Measurements from ENCODE around the gene SCTR. TPM values are rescaled to one million over a fixed set of nuclear protein-coding genes. Genes with fewer than 3 reads are reported as not detected.

Gene SCTR
- total RNA-seq, 2 donors from 2014 or later: not detected

- peaks cover 3% of the 10 kb centered on the region for H3K9me3 ChIP-seq
- H3K36me3 ChIP-seq: no peaks in the 10 kb centered on the region
- H3K27me3 ChIP-seq (replicated peaks; ENCODE audit: insufficient read depth): no peaks in the 10 kb centered on the region
- H3K4me1 ChIP-seq (ENCODE audit: control insufficient read depth in 1 of 2, low read depth in 2 of 2): peaks cover 3 to 17% of the 10 kb centered on the region in 2 donors
- no peak for ATAC-seq (ENCODE audit: insufficient number of reproducible peaks, low FRiP score, low read depth)
- no peak for DNase-seq (ENCODE audit: low spot score)
- H3K4me3 ChIP-seq: no peak overlapping the region
- no peak overlapping the region for H3K27ac ChIP-seq
- TF ChIP-seq CTCF (IDR thresholded peaks at IDR 0.05): no peak
Observed at GRCh38 chr2:119494163-119494790, 30.0 kb downstream of the SCTR start.

GRCh38 chr2:119491776-119492525 is 32.3 kb downstream of the SCTR start:
- no peak overlapping the region for H3K4me3 ChIP-seq
- no peak for TF ChIP-seq CTCF (IDR thresholded peaks at IDR 0.05)
- H3K27me3 ChIP-seq (replicated peaks; ENCODE audit: insufficient read depth): no peaks in the 10 kb centered on the region
- H3K9me3 ChIP-seq: no peaks in the 10 kb centered on the region
- H3K27ac ChIP-seq: peak overlapping the region in 1 of 2 donors; percentile 12
- DNase-seq (ENCODE audit: low spot score) (no peak), ATAC-seq (ENCODE audit: insufficient number of reproducible peaks, low FRiP score, low read depth) (peak; percentile 64)
- peaks cover 8 to 32% of the 10 kb centered on the region in 2 donors for H3K4me1 ChIP-seq (ENCODE audit: control insufficient read depth in 1 of 2, low read depth in 2 of 2)
- H3K36me3 ChIP-seq: no peaks in the 10 kb centered on the region

- H3K4me3 ChIP-seq: no peak overlapping the region
- no peak overlapping the region for H3K27ac ChIP-seq
- DNase-seq (ENCODE audit: low spot score): no peak
- H3K27me3 ChIP-seq (replicated peaks; ENCODE audit: insufficient read depth): no peaks in the 10 kb centered on the region
- TF ChIP-seq CTCF (IDR thresholded peaks at IDR 0.05): no peak
- H3K36me3 ChIP-seq: no peaks in the 10 kb centered on the region
- ATAC-seq (ENCODE audit: insufficient number of reproducible peaks, low FRiP score, low read depth): no peak
- H3K4me1 ChIP-seq (ENCODE audit: control insufficient read depth in 1 of 2, low read depth in 2 of 2): peaks cover 12 to 45% of the 10 kb centered on the region in 2 donors
- no peaks in the 10 kb centered on the region for H3K9me3 ChIP-seq
Observed at GRCh38 chr2:119490653-119491195, 33.6 kb downstream of the SCTR start.

- no peaks in the 10 kb centered on the region for H3K27me3 ChIP-seq (replicated peaks; ENCODE audit: insufficient read depth)
- H3K36me3 ChIP-seq: no peaks in the 10 kb centered on the region
- DNase-seq (ENCODE audit: low spot score) (no peak), ATAC-seq (ENCODE audit: insufficient number of reproducible peaks, low FRiP score, low read depth) (no peak)
- TF ChIP-seq CTCF (IDR thresholded peaks at IDR 0.05): no peak
- H3K4me1 ChIP-seq (ENCODE audit: control insufficient read depth in 1 of 2, low read depth in 2 of 2): peaks cover 18 to 51% of the 10 kb centered on the region in 2 donors
- H3K27ac ChIP-seq: no peak overlapping the region
- no peak overlapping the region for H3K4me3 ChIP-seq
- H3K9me3 ChIP-seq: no peaks in the 10 kb centered on the region
Observed at GRCh38 chr2:119490106-119490505, 34.2 kb downstream of the SCTR start.

- no peak overlapping the region for H3K27ac ChIP-seq
- no peaks in the 10 kb centered on the region for H3K9me3 ChIP-seq
- no peaks in the 10 kb centered on the region for H3K27me3 ChIP-seq (replicated peaks; ENCODE audit: insufficient read depth)
- no peak for ATAC-seq (ENCODE audit: insufficient number of reproducible peaks, low FRiP score, low read depth)
- no peak for TF ChIP-seq CTCF (IDR thresholded peaks at IDR 0.05)
- no peak overlapping the region for H3K4me3 ChIP-seq
- no peak for DNase-seq (ENCODE audit: low spot score)
- H3K36me3 ChIP-seq: no peaks in the 10 kb centered on the region
- H3K4me1 ChIP-seq (ENCODE audit: control insufficient read depth in 1 of 2, low read depth in 2 of 2): peaks cover 24 to 58% of the 10 kb centered on the region in 2 donors
Observed at GRCh38 chr2:119489232-119489952, 34.9 kb downstream of the SCTR start.

All from thoracic aorta (tissue), 2 donors.